ENCODE data around the gene EDA. TPM values are rescaled to one million over a fixed set of nuclear protein-coding genes. Genes with fewer than 3 reads are reported as not detected.

The EDA gene
- total and polyA plus RNA-seq, 9 donors, result 4.5 to 9.3 (median 8.4) TPM

GRCh38 chrX:69795702-69796101 lies 179.8 kb downstream of the EDA start:
- H3K36me3 ChIP-seq, result no peaks in the 10 kb centered on the region
- TF ChIP-seq EP300 (IDR thresholded peaks at IDR 0.05) (no peak), POLR2A (IDR thresholded peaks at IDR 0.05) (no peak), CTCF (IDR thresholded peaks at IDR 0.05) (no peak)
- no peak overlapping the region for H3K27ac ChIP-seq
- H3K27me3 ChIP-seq, result no peaks in the 10 kb centered on the region
- no peak for DNase-seq
- no peaks in the 10 kb centered on the region for H3K9me3 ChIP-seq
- no peaks in the 10 kb centered on the region for H3K4me1 ChIP-seq (ENCODE audit: insufficient read depth)
- intact Hi-C loops (cut with DNase I), result no loop called here
- no peak overlapping the region for H3K4me3 ChIP-seq
- WGBS, 3 donors, result 72 to 95% (median 77%) methylated on average over 3 of the region's 3 CpGs

GRCh38 chrX:69807400-69807799 lies 191.5 kb downstream of the EDA start:
- Histone ChIP-seq H3K27me3 (no peaks in the 10 kb centered on the region), H3K9me3 (no peaks in the 10 kb centered on the region), H3K36me3 (no peaks in the 10 kb centered on the region), H3K4me3 (no peak overlapping the region), H3K4me1 (ENCODE audit: insufficient read depth) (no peaks in the 10 kb centered on the region), H3K27ac (no peak overlapping the region)
- no peak for DNase-seq
- WGBS, 3 donors, result 58 to 79% (median 63%) methylated on average over 1 of the region's 1 CpG
- intact Hi-C loops (cut with DNase I), result no loop called here
- TF ChIP-seq EP300 (IDR thresholded peaks at IDR 0.05) (no peak), POLR2A (IDR thresholded peaks at IDR 0.05) (no peak), CTCF (IDR thresholded peaks at IDR 0.05) (no peak)

- Histone ChIP-seq H3K4me3 (no peak overlapping the region), H3K36me3 (no peaks in the 10 kb centered on the region), H3K9me3 (no peaks in the 10 kb centered on the region), H3K4me1 (ENCODE audit: insufficient read depth) (no peaks in the 10 kb centered on the region), H3K27ac (no peak overlapping the region), H3K27me3 (no peaks in the 10 kb centered on the region)
- 88 to 92% (median 90%) methylated on average over 2 of the region's 2 CpGs for WGBS, 3 donors
- intact Hi-C loops (cut with DNase I), result no loop called here
- DNase-seq, result no peak
- TF ChIP-seq POLR2A (IDR thresholded peaks at IDR 0.05) (no peak), EP300 (IDR thresholded peaks at IDR 0.05) (no peak), CTCF (IDR thresholded peaks at IDR 0.05) (no peak)
Observed at GRCh38 chrX:69808375-69808774, 192.5 kb downstream of the EDA start.

GRCh38 chrX:69813677-69814076 lies 197.8 kb downstream of the EDA start:
- Histone ChIP-seq H3K4me1 (ENCODE audit: insufficient read depth) (no peaks in the 10 kb centered on the region), H3K9me3 (no peaks in the 10 kb centered on the region), H3K36me3 (no peaks in the 10 kb centered on the region), H3K4me3 (no peak overlapping the region), H3K27me3 (no peaks in the 10 kb centered on the region), H3K27ac (no peak overlapping the region)
- DNase-seq, result no peak
- 15 to 26% (median 21%) methylated on average over 1 of the region's 1 CpG for WGBS, 3 donors
- no peak for TF ChIP-seq EP300 (IDR thresholded peaks at IDR 0.05)
- TF ChIP-seq CTCF (IDR thresholded peaks at IDR 0.05), result no peak
- TF ChIP-seq POLR2A (IDR thresholded peaks at IDR 0.05), result no peak
- intact Hi-C loops (cut with DNase I), result no loop called here

- H3K27me3 ChIP-seq, result no peaks in the 10 kb centered on the region
- 45 to 67% (median 53%) methylated on average over 4 of the region's 4 CpGs for WGBS, 3 donors
- no peaks in the 10 kb centered on the region for H3K4me1 ChIP-seq (ENCODE audit: insufficient read depth)
- no peak overlapping the region for H3K4me3 ChIP-seq
- no peaks in the 10 kb centered on the region for H3K36me3 ChIP-seq
- H3K9me3 ChIP-seq, result no peaks in the 10 kb centered on the region
- TF ChIP-seq CTCF (IDR thresholded peaks at IDR 0.05) (no peak), POLR2A (IDR thresholded peaks at IDR 0.05) (no peak), EP300 (IDR thresholded peaks at IDR 0.05) (no peak)
- intact Hi-C loops (cut with DNase I), result no loop called here
- no peak for DNase-seq
- no peak overlapping the region for H3K27ac ChIP-seq
Observed at GRCh38 chrX:69815063-69815462, 199.2 kb downstream of the EDA start.
